Prostate gland (tissue), 2 donors: ENCODE data around the gene TROAP. TPM values are rescaled to one million over a fixed set of nuclear protein-coding genes. Genes with fewer than 3 reads are reported as not detected.

Source experiments
- DNase-seq: peaks from one replicate; pipeline ENCODE4 v3.0.0-alpha.2; 2019; ENCODE audit warnings: low spot score
- H3K27ac ChIP-seq, 2 donors: fragments of 200-600 bp; sonication (generic); 2 replicates each; pipeline ENCODE4 v1.5.1; 2017 to 2019
- H3K27me3 ChIP-seq: fragments of 200-600 bp; sonication (generic); replicated peaks from 2 replicates; pipeline ENCODE4 v1.5.1; 2019; ENCODE audit not compliant: insufficient read depth
- H3K36me3 ChIP-seq, 2 donors: fragments of 200-600 bp; sonication (generic); 1 replicate in 1 of 2; 2 replicates in 1 of 2; pipeline versions ENCODE4 v1.5.1 to v1.8.1; 2017 to 2019
- H3K4me1 ChIP-seq: fragments of 200-600 bp; sonication (generic); replicated peaks from 2 replicates; pipeline ENCODE4 v1.5.1; 2019
- H3K4me3 ChIP-seq, 2 donors: fragments of 200-600 bp; sonication (generic); 2 replicates each; pipeline ENCODE4 v1.5.1; 2017 to 2019
- H3K9me3 ChIP-seq: fragments of 200-600 bp; sonication (generic); 2 replicates; pipeline ENCODE4 v1.5.1; 2017
- CTCF ChIP-seq, 4 experiments: fragments of 200-600 bp in 2 of 4; fragments of 450-650 bp in 2 of 4; sonication (generic) in 2 of 4; IDR thresholded peaks; 1 replicate in 3 of 4; 2 replicates in 1 of 4; pipeline ENCODE4 v1.5.1; 2016 to 2019; ENCODE audit warnings: antibody characterized with exemption in 4 of 4, mild to moderate bottlenecking in 2 of 4, moderate library complexity in 2 of 4
- POLR2A ChIP-seq: fragments of 450-650 bp; IDR thresholded peaks from one replicate; pipeline ENCODE4 v1.6.1; 2016; ENCODE audit warnings: antibody characterized with exemption, mild to moderate bottlenecking
- POLR2AphosphoS5 ChIP-seq: sonication (generic); formaldehyde crosslinking; IDR thresholded peaks from one replicate; pipeline ENCODE4 v1.6.1; 2017; ENCODE audit warnings: antibody characterized with exemption
- WGBS: methylation state at CpG from one replicate; pipeline ENCODE4 v1.1.5; 2018; 5-methylcytosine and 5-hydroxymethylcytosine counted together
- intact Hi-C: fragments of 100-400 bp; cut with DNase I; formaldehyde crosslinking; loops from one replicate; pipeline ENCODE4 v1.14.2; 2022
- total RNA-seq, 2 donors: library from RNA; depleted of rRNA; stranded (reverse); fragments of >200 nt; gene quantifications; one replicate each; pipeline ENCODE4 v1.1.0, GENCODE V29; 2016

Gene TROAP
- total RNA-seq, 2 donors from 2014 or later: 0.46 to 5.2 TPM

GRCh38 chr12:49365542-49365941, 42.5 kb downstream of the TROAP start:
- intact Hi-C loops: no loop called here
- H3K27ac ChIP-seq: no peak overlapping the region
- no peaks in the 10 kb centered on the region for H3K4me1 ChIP-seq
- H3K4me3 ChIP-seq: no peak overlapping the region
- no peaks in the 10 kb centered on the region for H3K27me3 ChIP-seq
- 78% methylated on average over 5 of the region's 5 CpGs for WGBS
- no peak for DNase-seq
- no peaks in the 10 kb centered on the region for H3K9me3 ChIP-seq
- H3K36me3 ChIP-seq: no peaks in the 10 kb centered on the region
- TF ChIP-seq POLR2AphosphoS5: no peak
- TF ChIP-seq CTCF (IDR thresholded peaks at IDR 0.05): no peak
- TF ChIP-seq POLR2A: no peak

GRCh38 chr12:49366096-49366651, 43.1 kb downstream of the TROAP start:
- WGBS: 12% methylated on average over 35 of the region's 38 CpGs
- intact Hi-C loops: no loop called here
- H3K9me3 ChIP-seq: no peaks in the 10 kb centered on the region
- DNase-seq: no peak
- H3K36me3 ChIP-seq: no peaks in the 10 kb centered on the region
- H3K27ac ChIP-seq: peak overlapping the region; percentile 86 to 94
- TF ChIP-seq CTCF (IDR thresholded peaks at IDR 0.05) (no peak), POLR2AphosphoS5 (no peak), POLR2A (no peak)
- H3K4me1 ChIP-seq: no peaks in the 10 kb centered on the region
- H3K4me3 ChIP-seq: peak overlapping the region; percentile 74 to 86
- H3K27me3 ChIP-seq: no peaks in the 10 kb centered on the region

- no peaks in the 10 kb centered on the region for H3K27me3 ChIP-seq
- TF ChIP-seq CTCF (IDR thresholded peaks at IDR 0.05): peak in 3 of 4 experiments; percentile 21 to 57 (median 38)
- TF ChIP-seq POLR2AphosphoS5: no peak
- peak; percentile 73 for TF ChIP-seq POLR2A
- H3K9me3 ChIP-seq: no peaks in the 10 kb centered on the region
- peak; percentile 91 for DNase-seq
- peak overlapping the region; percentile 86 to 94 for H3K27ac ChIP-seq
- H3K4me3 ChIP-seq: peak overlapping the region; percentile 74 to 86
- H3K36me3 ChIP-seq: no peaks in the 10 kb centered on the region
- intact Hi-C loops: no loop called here
- no peaks in the 10 kb centered on the region for H3K4me1 ChIP-seq
- WGBS: 0% methylated on average over 33 of the region's 97 CpGs
Measured at GRCh38 chr12:49366652-49367380, 43.8 kb downstream of the TROAP start.

GRCh38 chr12:49367381-49368239, 44.6 kb downstream of the TROAP start, which contains the start of gene SPATS2:
Gene SPATS2 (plus strand): TSS chr12:49367462. CDS start chr12:49461013, 93,551 bp downstream.
- intact Hi-C loops: no loop called here
- Histone ChIP-seq H3K9me3 (no peaks in the 10 kb centered on the region), H3K4me1 (no peaks in the 10 kb centered on the region), H3K27me3 (no peaks in the 10 kb centered on the region), H3K36me3 (no peaks in the 10 kb centered on the region), H3K27ac (peak within 1 kb of the TSS; percentile 86 to 94), H3K4me3 (peak within 1 kb of the TSS; percentile 74 to 86)
- no peak for DNase-seq
- peak; percentile 7 for TF ChIP-seq POLR2A
- TF ChIP-seq POLR2AphosphoS5: no peak
- WGBS: 1% methylated on average over 50 of the region's 52 CpGs

- H3K27ac ChIP-seq: peak overlapping the region; percentile 86 to 94
- TF ChIP-seq POLR2AphosphoS5 (no peak), POLR2A (no peak), CTCF (IDR thresholded peaks at IDR 0.05) (no peak)
- DNase-seq: no peak
- peak overlapping the region; percentile 74 to 86 for H3K4me3 ChIP-seq
- intact Hi-C loops: no loop called here
- WGBS: 11% methylated on average over 3 of the region's 3 CpGs
- no peaks in the 10 kb centered on the region for H3K4me1 ChIP-seq
- H3K36me3 ChIP-seq: no peaks in the 10 kb centered on the region
- no peaks in the 10 kb centered on the region for H3K9me3 ChIP-seq
- no peaks in the 10 kb centered on the region for H3K27me3 ChIP-seq
Measured at GRCh38 chr12:49368240-49368600, 45.2 kb downstream of the TROAP start.
